Activated naive CD8-positive, alpha-beta T cell treated with anti-CD3 and anti-CD28 coated beads, Interleukin-2, amount 10 ng/mL, durations not matched to agents 7 days and 5 days (primary cell): ENCODE data around the gene ZBTB47. TPM values are rescaled to one million over a fixed set of nuclear protein-coding genes. Genes with fewer than 3 reads are reported as not detected.

Source experiments
- ATAC-seq: fragments of 150-1000 bp; cut with Tn5 transposase; one replicate; pipeline ENCODE4 v1.10.0; 2021; ENCODE audit warnings: low read depth, moderate library complexity
- POLR2A ChIA-PET: fragments of 350-600 bp; sonication (Branson Sonifier 250); formaldehyde crosslinking; loops from one replicate; lab custom pipeline; 2021; ENCODE audit warnings: antibody characterized with exemption; lab: Charles Lee
- DNase-seq: peaks from one replicate; pipeline ENCODE4 v3.0.0; 2021
- H3K27ac Mint-ChIP-seq: one replicate; pipeline ENCODE4 v1.8.0; 2022; ENCODE audit warnings: mild to moderate bottlenecking, mixed read lengths
- H3K27me3 Mint-ChIP-seq: one replicate; pipeline ENCODE4 v1.8.0; 2022; ENCODE audit warnings: mild to moderate bottlenecking, moderate library complexity, mixed read lengths
- H3K36me3 Mint-ChIP-seq: one replicate; pipeline ENCODE4 v1.8.0; 2021; ENCODE audit warnings: mild to moderate bottlenecking, mixed read lengths
- H3K4me1 Mint-ChIP-seq: one replicate; pipeline ENCODE4 v1.8.0; 2021; ENCODE audit warnings: mixed read lengths
- H3K4me3 Mint-ChIP-seq: one replicate; pipeline ENCODE4 v1.8.0; 2022; ENCODE audit warnings: mild to moderate bottlenecking, moderate library complexity, mixed read lengths
- H3K9me3 Mint-ChIP-seq: one replicate; pipeline ENCODE4 v1.8.0; 2021; ENCODE audit warnings: mixed read lengths
- total RNA-seq, 2 experiments: library from RNA; stranded (reverse); gene quantifications; one replicate each; pipeline ENCODE4 v1.2.3, GENCODE V29; 2021

ZBTB47 gene
- total RNA-seq, 2 experiments from 2014 or later: 1.1 to 1.3 TPM

DNA sequence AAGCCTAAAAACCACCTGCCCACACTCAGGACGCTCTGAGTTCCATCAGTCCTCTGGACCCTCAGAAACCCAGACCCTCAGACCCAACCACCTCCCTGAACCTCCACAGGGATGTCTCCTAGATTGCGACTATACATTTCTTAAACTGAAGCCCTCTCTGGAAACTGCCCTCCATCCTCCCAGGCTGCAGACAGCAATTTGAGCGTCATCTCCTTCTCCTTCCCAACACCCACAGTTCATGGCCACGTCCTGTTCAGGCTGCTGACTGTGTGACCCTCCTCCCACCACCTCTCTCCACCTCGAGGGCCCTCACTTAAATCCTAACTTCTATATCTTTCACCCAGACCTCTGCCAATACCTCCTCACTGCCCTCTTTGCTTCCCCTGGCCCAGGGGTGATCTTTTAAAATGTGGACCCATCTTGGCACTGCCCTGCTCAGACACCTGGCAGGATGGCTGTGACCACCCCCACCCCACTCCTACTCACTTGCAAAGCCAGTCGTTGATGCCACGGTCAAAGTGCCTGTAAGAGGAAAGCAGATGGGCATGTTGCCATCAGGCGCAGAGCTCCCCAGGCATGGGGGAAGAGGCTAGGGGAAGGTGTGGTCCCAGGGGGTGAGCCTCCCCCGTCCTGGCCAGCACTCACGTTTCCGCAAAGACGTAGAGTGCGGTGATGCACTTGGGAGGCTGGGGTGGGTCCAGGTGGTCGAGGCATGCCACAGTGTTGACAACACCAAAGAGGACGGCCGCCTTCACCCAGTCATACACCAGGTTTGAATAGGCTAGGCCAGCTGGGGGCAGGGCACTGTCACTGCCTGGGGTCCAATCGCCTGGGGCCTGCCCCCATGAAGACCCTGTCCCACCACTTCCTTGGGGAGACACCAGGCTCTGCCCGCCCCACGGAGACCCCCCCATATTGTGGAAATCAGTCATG is 43.1 kb downstream of the ZBTB47 start:
- DNase-seq (no peak), ATAC-seq (no peak)
- Mint-ChIP-seq H3K36me3 (no peaks in the 10 kb centered on the region), H3K27me3 (no peaks in the 10 kb centered on the region), H3K9me3 (no peaks in the 10 kb centered on the region), H3K4me1 (peaks cover 13% of the 10 kb centered on the region), H3K4me3 (no peak overlapping the region), H3K27ac (no peak overlapping the region)
- POLR2A ChIA-PET: no interaction called here

DNA sequence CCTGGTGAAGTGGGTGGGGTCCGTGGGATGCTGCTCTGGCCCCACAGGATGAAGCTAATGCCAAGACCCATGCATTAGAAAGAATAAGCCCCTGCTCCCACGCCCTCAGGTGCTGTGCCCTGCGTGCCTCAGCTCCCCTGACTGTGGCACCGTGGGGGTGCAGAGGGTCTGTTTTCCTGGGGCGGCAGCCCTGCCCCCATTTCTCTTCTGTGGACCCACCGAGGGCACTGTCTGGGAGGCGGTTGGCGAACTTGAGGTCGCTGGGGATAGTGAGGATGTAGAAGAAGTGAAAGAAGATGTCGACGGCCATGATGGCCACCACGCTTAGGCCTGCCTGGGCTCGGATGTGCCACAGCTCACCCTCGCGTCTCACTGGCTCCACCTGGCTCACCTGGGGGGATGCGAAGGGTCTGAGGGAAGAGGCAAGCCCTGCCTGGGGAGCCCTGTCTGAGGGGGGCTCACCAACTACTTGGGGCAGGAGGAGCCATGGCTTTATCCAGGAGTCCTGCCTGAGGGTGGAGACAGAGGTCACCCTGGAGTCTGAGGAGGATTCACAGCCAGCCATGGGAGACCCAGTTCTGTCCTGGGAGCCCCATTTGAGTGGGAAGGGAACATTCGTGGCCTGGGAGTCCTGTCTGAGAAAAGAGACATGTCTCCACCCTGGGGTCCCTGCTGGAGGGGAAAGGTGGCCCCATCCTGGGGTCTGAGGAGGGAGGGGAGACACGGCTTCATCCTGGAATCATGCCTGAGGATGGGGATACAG is 44.0 kb downstream of the ZBTB47 start:
- POLR2A ChIA-PET: no interaction called here
- ATAC-seq (no peak), DNase-seq (no peak)
- Mint-ChIP-seq H3K36me3 (no peaks in the 10 kb centered on the region), H3K27me3 (no peaks in the 10 kb centered on the region), H3K9me3 (no peaks in the 10 kb centered on the region), H3K4me3 (no peak overlapping the region), H3K27ac (no peak overlapping the region), H3K4me1 (peaks cover 13% of the 10 kb centered on the region)

DNA sequence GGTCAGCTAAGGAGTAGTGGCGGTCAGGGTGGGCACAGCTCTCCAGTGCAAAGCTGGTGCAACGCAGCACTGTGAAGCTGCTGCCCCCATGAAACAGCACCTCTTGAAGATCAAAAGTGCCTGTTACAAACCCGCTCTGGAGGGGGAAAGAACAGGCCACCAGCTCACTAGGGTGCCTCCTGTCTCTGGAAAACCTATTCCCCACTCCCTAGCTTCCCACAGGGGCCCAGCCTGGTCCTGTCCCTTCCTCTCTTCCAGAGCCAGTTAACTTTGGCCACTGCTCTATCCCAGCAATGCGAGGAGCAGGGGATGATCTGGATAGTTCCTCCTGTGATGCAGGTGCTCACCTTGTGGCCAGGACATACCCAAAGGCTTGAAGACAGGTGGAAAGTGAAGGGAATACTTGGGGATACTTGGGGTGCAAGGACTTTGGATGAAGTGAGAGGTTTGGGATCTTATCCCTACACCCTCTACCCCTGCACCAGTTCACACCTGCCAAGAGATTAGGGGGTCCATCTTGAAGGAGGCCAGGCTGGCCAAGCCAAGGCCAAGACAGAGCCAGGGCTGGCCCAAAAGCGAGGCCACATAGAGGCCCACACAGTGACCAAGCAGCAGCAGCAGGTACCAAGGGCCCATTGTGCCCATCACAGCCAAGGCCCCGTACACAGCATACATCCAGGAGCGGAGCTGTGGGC is 44.9 kb downstream of the ZBTB47 start:
- DNase-seq (no peak), ATAC-seq (no peak)
- no peaks in the 10 kb centered on the region for H3K36me3 Mint-ChIP-seq
- no peak overlapping the region for H3K4me3 Mint-ChIP-seq
- no peaks in the 10 kb centered on the region for H3K27me3 Mint-ChIP-seq
- H3K27ac Mint-ChIP-seq: no peak overlapping the region
- H3K4me1 Mint-ChIP-seq: peaks cover 13% of the 10 kb centered on the region
- POLR2A ChIA-PET: no interaction called here
- no peaks in the 10 kb centered on the region for H3K9me3 Mint-ChIP-seq

DNA sequence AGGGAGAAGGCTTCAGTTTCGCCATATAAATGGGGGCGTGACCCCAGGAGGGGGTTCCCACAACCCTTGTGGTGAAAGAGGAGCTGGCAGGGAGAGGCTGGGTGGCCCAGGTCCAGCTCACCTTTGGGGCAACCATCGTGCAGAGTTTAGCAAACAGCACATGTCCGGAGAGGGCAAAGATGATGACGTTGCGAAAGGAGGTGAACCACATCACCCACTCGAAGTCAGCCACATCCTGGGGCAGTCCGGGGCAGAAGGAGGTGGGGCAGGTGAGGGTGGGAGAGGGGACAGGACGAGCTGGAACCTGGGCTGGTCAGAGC is 45.4 kb downstream of the ZBTB47 start:
- no peaks in the 10 kb centered on the region for H3K9me3 Mint-ChIP-seq
- peak; percentile 12 for ATAC-seq
- no peaks in the 10 kb centered on the region for H3K36me3 Mint-ChIP-seq
- H3K27ac Mint-ChIP-seq: no peak overlapping the region
- H3K4me1 Mint-ChIP-seq: peaks cover 13% of the 10 kb centered on the region
- H3K4me3 Mint-ChIP-seq: no peak overlapping the region
- POLR2A ChIA-PET: no interaction called here
- DNase-seq: no peak
- no peaks in the 10 kb centered on the region for H3K27me3 Mint-ChIP-seq

DNA sequence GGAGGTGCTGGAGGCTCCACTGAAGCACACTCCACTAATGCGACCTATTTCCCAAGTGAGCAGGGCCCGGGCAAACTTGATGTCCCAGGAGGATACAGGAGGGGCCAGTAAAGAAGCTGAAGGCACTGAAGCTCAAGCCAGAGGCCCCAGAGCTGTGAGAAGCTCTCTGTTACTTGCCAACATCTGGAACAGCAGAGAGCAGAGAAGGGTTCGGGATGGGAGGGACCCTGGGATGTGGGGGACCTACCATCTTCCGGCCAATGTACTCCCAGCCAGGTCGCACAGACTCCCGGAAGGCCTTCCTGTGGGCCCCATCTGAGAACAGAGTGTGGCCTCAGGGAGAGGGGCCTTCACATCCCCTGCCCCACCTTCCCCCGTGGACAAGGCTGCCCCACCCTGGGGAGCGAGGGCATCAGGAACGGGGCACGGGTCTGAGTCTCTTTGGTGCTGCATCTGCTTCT is 46.0 kb downstream of the ZBTB47 start:
- DNase-seq (no peak), ATAC-seq (no peak)
- Mint-ChIP-seq H3K4me3 (no peak overlapping the region), H3K27me3 (no peaks in the 10 kb centered on the region), H3K36me3 (no peaks in the 10 kb centered on the region), H3K9me3 (no peaks in the 10 kb centered on the region), H3K27ac (no peak overlapping the region), H3K4me1 (peaks cover 13% of the 10 kb centered on the region)
- POLR2A ChIA-PET: no interaction called here

DNA sequence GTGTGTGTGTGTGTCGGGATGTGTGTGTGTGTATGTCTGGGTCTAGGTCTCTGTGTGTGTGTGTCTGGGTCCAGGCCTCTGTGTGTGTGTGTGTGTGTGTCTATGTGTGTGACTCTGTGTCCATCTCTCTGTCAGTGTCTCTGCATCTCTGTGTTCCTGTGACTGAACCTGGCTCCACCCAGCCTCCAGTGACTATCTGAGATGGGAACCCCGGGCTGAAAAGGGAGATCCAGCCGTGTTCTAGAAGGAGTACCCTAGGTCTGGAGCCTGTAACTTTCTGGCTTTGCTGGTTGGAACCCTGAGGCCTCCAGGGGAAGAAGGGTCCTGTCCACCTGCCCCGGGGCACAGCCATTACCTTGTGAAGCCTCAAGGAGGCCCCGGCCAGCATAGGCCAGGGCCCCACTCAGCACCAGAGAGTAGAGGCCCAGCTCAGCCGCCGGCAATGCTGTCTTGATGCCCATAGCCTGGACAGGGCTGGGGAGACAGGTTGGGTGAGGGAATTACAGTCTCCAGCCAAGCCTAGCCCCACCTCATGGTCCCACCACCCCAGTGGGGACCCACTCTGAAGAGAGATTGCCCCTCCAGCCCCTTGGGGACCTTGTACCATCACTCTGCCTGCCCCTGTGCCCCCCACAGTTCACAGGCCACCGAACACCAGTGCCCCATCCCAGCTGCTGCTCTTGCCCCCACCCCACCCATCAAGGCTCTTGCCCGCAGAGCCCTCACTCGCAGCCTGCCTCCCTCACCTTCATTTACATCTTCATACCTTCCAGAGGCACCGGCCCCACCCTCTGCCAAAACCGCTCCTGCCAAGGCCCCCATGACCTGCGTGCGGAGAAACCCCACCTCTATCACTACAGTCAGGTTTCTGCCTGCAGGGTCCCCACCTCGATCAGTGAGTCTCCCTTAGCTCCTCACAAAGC is 47.1 kb downstream of the ZBTB47 start:
- no peak overlapping the region for H3K4me3 Mint-ChIP-seq
- no peaks in the 10 kb centered on the region for H3K36me3 Mint-ChIP-seq
- POLR2A ChIA-PET: no interaction called here
- peak overlapping the region; percentile 2 for H3K27ac Mint-ChIP-seq
- ATAC-seq (no peak), DNase-seq (no peak)
- H3K27me3 Mint-ChIP-seq: no peaks in the 10 kb centered on the region
- peaks cover 13% of the 10 kb centered on the region for H3K4me1 Mint-ChIP-seq
- no peaks in the 10 kb centered on the region for H3K9me3 Mint-ChIP-seq

DNA sequence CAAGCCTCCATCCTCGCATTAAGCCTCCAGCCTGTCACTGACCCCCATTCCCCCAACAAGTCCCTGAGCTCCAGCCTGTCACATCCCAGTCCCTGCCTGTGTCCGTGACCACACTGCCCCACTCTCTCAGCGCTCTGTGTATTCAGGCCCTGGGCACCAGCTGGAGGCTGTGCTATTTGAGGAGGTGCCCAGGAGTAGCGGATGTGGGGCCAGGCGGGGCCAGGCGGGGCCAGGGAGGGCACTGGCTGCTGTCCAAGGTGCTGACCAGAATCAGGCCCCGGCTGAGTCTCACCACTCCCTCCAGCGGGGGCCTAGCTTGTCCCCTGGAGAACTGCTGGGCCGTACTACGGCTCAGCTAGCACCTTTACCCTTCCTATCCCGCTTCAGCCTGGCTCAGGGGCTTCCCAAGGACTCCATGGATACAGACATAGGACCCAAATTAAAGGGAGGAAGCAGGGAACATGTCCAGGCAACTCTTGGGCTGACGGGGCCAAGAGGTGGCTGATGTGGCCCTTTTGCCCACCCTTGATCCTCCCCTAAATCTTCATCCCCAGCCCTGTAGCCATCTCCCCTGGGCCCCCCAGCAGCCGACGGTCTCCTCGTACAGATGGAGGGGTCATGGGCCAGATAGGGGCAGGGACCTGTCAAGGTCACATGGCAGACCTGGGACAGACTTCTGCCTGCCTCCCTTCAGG is 48.0 kb downstream of the ZBTB47 start:
- DNase-seq (peak; percentile 78), ATAC-seq (peak; percentile 84)
- Mint-ChIP-seq H3K9me3 (no peaks in the 10 kb centered on the region), H3K4me3 (no peak overlapping the region), H3K27me3 (no peaks in the 10 kb centered on the region), H3K27ac (no peak overlapping the region), H3K4me1 (peaks cover 13% of the 10 kb centered on the region), H3K36me3 (no peaks in the 10 kb centered on the region)
- POLR2A ChIA-PET: no interaction called here

DNA sequence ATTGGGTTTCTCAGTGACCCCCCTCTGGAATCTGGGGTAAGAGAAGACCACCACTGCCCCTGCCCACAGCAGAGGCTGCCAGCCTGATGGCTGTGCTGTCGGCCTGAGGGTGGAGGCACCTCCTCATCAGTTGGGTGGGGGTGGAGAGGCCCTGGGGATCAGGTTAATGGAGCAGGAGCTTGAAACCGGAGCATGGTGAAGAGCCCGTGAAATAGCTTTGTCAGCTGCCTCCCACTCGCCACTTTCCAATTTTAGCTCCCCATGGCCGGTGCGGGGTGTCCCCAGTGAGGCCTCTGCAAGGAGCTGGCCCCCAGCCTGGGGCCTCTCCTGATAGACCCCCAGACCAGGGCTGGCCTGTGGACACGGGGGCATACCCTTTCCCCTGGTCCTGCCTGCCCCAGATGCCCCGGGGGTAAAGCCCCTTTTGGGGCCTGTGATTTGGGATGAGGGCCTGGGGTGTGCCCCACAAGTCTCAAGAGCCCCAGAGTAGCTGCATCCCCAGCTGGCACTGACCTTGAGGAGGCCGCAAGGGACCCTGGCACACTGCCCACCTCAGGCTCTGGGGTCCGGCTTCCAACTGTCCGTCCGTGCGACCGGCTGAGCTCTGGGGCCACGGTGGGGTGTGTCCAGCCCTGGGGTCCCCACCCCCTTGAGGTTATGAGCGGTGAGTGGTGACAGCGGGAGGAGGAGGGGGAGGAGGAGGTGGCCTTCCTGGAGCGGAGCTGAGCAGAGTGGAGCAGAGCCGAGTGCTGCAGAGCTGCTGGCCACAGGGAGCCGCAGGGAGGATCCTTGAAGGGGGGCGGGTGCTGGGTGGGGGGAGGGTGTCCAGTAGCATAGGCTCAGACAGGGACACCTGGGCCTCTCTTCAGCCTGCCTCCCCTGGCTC is 48.8 kb downstream of the ZBTB47 start, which contains the start of gene HHATL:
HHATL (minus strand) TSS at position 733 of the 886 bp plus-strand sequence. CDS start 1,972 bp downstream, outside the sequence.
- Mint-ChIP-seq H3K27me3 (no peaks in the 10 kb centered on the region), H3K4me1 (peaks cover 13% of the 10 kb centered on the region), H3K4me3 (no peak within 1 kb of the TSS), H3K36me3 (no peaks in the 10 kb centered on the region), H3K27ac (no peak within 1 kb of the TSS), H3K9me3 (no peaks in the 10 kb centered on the region)
- POLR2A ChIA-PET: no interaction called here
- ATAC-seq: no peak
- no peak for DNase-seq

DNA sequence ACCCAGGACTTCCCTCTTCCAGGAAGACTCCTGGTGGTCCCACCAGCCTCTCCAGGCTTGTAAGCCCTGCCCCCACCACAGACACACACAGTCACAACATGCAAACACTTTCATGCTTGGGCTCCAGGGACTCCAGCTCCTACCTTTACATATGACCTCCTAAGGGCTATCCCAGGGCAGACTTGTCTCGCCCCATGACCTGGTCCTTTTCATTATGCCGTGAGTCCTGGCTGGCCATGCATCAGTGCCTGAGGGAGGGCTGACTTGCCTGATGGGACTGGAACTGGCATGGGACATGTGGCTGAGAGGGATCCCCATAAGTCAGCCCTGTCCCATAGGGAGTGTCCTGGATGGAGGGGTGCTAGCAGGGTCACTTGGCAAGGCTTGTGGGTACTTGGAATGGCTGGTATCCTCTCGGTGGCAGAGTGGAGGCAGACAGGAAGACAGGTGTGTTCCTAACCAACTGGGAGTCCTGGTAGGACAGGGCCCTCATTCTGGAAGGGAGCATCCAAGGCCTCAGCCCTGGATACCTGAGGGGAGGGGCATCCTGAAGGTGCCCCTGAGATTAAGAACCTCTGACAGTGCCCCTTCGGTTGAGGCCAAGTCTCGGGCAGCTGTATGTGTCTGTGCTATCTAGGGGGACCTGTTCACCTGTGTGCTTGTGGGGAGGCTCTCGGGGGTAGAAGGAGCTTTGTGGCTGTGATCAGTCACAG is 49.6 kb downstream of the ZBTB47 start:
- POLR2A ChIA-PET: no interaction called here
- ATAC-seq (no peak), DNase-seq (no peak)
- Mint-ChIP-seq H3K36me3 (no peaks in the 10 kb centered on the region), H3K27ac (no peak overlapping the region), H3K4me1 (peaks cover 13% of the 10 kb centered on the region), H3K9me3 (no peaks in the 10 kb centered on the region), H3K27me3 (no peaks in the 10 kb centered on the region), H3K4me3 (no peak overlapping the region)

DNA sequence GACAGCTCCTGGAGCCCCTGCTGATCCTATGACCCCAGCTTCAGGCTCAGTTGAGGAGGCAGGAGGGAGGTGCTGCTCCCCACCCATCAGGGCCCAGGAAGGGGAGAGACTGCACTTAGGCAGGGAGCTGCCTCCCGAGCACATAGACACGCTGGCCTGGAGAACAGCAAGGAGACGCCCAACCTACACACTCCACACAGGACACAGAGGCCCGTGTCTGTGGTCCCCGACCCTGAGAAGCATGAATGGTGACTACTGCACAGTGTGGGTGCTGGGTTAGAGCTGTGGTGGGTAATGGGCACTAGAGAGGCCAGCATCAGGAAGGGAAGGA is 50.2 kb downstream of the ZBTB47 start:
- Mint-ChIP-seq H3K36me3 (no peaks in the 10 kb centered on the region), H3K27me3 (no peaks in the 10 kb centered on the region), H3K27ac (no peak overlapping the region), H3K4me3 (no peak overlapping the region), H3K4me1 (peaks cover 13% of the 10 kb centered on the region), H3K9me3 (no peaks in the 10 kb centered on the region)
- no peak for ATAC-seq
- POLR2A ChIA-PET: no interaction called here
- DNase-seq: no peak

DNA sequence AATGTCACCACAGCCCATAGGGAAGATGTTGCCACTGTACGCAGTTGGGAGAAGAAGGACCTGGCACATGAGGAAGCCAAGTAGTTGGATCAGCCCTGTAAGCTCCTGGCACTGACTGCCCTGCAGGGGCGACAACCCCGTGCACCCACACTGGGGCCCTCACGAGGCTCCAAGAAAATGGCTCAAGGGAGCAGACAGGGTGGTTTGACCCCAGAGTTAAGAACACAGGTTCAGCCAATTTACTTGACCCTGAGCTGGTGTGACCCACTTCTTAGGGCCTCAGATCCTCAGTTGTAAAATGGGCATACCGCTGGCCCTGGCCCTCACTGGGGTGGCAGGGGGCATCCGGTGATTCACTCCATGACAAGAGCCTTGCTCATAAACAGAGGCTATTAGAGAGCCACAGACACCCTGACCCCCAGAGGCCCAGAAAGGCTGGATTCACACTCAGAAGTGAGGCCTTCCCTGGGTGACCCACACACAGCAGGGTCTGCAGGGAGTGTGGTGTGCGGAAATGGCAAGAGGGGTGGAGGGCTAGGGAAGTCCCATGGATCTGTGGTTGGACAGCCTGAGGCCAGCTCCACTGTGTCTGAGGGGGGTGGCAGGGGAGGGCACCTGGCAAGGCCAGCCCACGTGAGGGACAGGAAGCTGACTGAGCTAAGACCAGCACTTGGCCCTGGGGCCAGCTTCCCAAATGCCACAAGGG is 50.8 kb downstream of the ZBTB47 start:
- POLR2A ChIA-PET: no interaction called here
- Mint-ChIP-seq H3K4me1 (peaks cover 10% of the 10 kb centered on the region), H3K36me3 (no peaks in the 10 kb centered on the region), H3K4me3 (no peak overlapping the region), H3K27ac (no peak overlapping the region), H3K9me3 (no peaks in the 10 kb centered on the region), H3K27me3 (no peaks in the 10 kb centered on the region)
- ATAC-seq (no peak), DNase-seq (no peak)
